HUDEP-2 (cell line): ENCODE results near the gene TP53BP1.
A peak's percentile ranks its signal among the peaks of the same experiment; 100 is the strongest.

ENCODE experiments used
- DNase-seq, 76 experiments: peaks; one replicate each; lab custom pipeline; 2025; ENCODE audit not compliant: unreplicated experiment in 76 of 76; lab: John Stamatoyannopoulos, UW

The TP53BP1 gene

GRCh38 chr15:43493703-43494472 lies 932 bp upstream of the TP53BP1 start:
- DNase-seq = no peak

GRCh38 chr15:43492266-43492665 lies 690 bp downstream of the TP53BP1 start:
- DNase-seq = no peak

DNA sequence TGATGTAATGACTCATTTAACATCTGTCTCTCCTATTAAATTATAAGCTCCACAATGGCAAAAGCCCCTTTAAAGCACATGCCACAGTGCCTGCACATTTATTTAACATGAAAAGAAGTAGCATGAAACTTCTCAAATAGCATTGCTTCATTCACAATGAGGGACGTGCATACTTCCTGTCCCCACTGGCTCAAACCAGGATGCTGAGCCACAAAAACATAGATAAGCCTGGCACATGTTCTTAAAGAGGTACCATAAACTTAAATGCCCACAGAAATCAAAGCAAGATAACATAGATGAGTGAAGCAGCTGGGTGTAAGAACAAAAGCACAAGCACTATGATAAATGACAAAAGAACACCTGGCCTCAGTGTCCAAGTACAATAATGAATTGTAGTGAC lies 3.8 kb downstream of the TP53BP1 start:
- peak in 1 of 76 experiments; percentile 5 for DNase-seq

DNA sequence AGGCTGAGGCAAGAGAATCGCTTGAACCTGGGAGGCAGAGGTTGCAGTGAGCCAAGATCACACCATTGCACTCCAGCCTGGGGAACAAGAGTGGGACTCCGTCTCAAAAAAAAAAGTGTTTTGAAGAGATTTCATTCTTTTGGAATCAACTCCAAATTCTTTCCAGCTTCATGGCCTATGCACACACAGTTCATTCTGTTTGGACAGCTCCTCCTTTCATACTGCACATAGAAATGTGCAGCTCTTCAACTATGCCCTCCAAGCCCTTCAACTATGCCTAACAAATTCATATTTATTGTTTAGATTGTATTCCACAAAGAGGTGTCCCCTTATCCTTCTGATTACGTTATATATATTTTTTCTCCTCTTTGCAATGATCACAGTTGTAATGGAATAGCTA lies 4.2 kb downstream of the TP53BP1 start:
- DNase-seq = no peak

DNA sequence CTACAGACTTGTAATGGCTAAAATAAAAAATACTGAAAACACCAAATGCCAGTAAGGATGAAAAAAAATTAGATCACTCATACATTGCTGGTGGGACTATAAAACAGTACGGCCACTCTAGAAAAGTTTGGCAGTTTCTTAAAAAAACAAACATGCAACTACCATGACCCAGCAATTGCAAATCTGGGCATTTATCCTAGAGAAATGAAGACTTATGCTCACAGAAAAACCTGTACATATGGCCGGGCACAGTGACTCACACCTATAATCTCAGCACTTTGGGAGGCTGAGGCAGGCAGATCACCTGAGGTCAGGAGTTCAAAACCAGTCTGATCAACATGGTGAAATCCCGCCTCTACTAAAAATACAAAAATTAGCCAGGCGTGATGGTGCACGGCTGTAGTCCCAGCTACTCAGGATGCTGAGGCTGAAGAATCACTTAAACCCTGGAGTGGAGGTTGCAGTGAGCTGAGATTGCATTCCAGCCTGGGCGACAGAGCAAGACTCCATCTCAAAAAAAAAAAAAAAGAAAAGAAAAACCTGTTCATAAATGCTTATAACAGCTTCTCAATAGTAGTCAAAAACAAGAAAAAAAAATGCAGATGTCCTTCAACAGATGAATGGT lies 5.6 kb downstream of the TP53BP1 start:
- no peak for DNase-seq

DNA sequence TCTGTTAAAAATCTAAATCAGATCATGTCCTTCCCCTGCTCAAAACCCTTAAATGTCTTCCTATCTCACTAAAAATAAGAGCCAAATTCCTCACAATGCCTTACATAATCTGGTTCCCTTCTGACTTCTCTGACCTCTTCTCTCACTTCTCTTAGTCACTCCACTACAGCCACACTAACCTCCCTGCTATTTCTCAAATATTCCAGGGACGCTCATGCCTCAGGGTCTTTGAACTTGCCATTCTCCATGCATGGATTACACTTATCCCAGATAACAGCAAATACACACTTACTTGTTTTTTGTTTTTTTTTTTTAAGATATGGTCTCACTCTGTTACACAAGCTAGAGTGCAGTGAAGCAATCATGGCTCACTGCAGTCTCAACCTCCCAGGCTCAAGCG lies 8.5 kb downstream of the TP53BP1 start:
- DNase-seq = no peak

DNA sequence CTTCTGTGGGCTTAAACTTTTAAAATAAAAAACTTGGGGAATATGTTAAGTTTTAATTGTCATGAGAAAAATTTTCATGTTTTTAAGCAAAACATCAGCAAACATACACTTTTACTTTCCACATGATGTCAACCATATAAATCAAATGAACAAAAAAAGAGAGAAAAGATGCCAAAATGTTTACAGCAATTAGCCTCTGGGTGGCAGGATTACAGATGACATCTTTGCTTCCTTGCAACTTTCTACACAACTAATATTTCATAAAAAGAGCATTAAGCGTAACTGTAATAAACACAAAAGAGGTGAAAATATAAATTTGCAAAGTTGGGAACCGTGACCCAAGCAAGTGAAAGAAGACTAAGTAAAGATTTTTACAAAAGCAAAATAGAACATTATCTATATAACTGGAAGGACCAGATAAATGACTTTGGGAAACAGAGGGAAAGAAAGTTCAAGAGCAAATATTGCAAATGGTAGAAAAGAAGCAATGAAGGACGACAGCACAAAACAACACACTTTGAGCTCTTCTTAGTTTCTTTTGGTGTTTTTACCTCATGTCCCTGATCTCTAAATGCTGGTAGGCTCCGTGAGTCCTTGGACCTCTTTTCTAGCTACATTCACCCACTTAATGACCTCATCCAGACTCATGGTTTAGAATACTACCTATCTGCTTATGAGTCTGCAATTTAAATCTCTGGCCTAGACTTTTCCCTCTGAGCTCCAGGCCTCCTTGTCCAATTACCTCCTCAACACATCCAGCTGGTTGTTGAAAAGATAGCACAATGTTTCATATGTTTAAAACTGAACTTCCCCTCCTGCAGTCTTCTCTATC lies 9.4 kb downstream of the TP53BP1 start:
- peak in 8 of 76 experiments; percentile 5 to 27 (median 10) for DNase-seq

- no peak for DNase-seq
Measured at GRCh38 chr15:43473885-43474284, 19.1 kb downstream of the TP53BP1 start.

DNA sequence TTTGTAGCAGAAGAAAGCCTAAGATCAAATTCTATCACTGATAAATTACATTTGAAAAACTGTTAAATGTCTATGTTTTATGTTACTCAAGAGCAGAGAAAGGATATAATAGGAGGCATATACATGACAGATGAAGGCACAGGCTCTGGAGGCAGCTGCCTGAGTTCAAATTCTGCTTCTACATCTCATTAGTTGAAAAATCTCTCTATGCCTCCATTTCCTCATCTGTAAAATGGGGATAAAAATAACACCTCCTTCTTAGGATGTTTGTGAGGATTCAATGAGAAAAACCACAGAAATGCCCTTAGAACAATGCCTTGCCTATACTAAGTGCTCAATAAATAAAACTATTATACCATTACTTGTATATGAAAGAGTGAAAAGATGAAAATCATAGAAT lies 21.0 kb downstream of the TP53BP1 start:
- DNase-seq = no peak

- DNase-seq = peak in 2 of 76 experiments; percentile 4 to 34
Measured at GRCh38 chr15:43469867-43470266, 23.1 kb downstream of the TP53BP1 start.

DNA sequence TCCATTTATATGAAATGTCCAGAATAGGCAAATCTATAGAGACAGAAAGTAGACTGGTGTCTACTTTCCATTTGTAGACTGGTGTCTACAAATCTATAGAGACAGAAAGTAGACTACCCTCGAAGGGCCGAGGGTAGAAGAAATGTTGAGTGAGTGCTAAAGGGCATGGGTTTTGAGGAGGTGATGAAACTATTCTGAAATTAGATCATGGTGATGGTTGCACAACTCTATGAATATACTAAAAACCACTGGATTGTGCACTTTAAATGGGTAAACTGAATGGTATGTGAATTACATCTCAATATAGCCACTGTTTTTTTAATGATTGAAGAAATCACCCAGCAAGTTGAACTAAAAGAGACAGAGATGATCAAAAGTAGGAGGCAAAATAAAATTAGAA lies 27.9 kb downstream of the TP53BP1 start:
- DNase-seq = no peak

DNA sequence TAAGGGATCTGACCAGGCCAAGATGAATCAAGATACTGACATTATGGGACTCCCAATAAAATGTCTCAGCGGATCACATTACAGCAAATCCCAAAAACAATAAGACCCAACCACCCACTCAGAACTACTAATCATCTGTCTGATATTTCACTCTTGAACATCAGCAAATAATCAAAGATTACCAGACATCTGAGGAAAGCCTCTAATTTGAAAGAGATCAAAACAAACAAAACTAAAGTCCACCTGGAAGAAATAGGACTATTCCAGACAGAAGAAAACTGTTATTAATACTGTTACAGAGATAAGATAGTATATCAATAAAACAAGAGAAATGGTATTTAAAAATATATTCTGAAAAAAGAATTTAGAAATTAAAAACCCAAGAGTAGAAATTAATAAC lies 29.0 kb downstream of the TP53BP1 start:
- no peak for DNase-seq

DNA sequence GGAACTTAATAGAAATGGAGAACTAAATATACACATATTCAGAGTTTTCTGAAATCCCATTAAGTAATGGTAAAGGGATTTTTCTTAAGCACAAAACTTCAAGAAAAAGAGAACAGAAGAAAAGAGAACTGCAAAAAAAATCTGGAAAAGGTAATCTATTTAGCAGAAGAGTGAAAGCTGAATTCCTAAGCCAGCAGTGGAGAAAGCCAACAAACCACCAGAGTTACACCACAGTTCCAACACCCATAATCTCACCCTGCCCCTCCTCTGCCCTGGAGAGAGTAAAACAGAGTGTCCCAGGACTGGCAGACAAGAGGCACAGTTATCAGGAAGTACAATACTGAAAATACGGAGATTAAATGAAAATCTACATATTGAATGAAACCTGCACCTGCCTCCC lies 29.4 kb downstream of the TP53BP1 start:
- no peak for DNase-seq

DNA sequence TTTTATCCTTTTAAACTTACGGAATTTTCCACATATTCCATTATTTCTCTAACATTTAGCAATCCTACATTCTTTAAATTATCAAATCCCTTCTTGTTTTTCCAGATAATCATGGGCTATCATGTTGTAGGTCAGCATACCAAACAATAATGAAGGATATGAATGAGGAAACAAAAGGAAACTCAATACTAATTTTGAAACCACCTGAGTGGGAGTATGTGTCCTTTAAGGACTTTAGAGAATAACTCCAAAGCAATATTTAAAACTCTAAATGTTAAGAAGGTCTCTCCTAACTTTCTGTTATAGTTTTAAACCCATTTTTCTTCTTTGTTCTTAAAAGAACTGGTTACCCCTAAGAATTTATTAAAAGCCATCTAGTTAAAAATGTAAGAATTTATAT lies 43.0 kb downstream of the TP53BP1 start:
- DNase-seq = no peak

DNA sequence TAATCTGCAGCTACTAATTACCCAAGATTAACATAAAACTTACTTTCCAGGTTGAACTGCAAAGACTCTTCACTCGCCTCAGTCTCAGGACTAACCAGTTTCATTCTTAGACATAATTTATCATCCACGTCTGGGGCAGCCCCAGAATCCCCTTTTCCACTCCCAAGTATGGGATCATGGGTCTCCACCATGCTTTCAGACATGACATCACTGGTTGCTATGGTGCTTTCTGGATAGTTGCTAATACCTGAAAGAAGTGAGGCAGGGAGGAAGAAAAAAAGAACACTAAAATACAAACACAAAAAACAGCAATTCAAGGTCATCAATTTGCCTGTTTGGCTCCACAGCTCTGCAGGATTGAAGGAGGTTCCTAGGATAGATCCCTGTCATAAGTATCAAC lies 46.6 kb downstream of the TP53BP1 start:
- no peak for DNase-seq

DNA sequence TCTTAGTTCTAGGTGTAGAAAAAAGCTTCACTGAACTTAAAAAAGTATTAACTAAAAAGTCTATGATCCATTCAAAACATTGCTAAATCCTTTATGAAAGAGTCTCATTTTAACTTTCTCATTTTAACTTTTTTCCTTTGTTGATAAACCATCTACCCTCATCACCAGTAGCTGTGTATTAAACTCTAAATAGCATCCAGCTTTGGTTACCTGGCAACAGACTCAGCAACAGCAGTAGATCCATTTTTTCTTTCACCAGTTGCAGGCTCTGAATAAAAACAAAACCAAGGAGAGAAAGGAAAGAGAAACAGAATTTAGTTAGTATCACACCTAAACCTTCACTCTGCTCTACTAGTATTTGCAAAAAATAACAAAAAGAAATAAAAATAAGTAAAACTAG lies 51.6 kb downstream of the TP53BP1 start:
- peak in 1 of 76 experiments; percentile 28 for DNase-seq

- peak in 64 of 76 experiments; percentile 1 to 83 (median 44) for DNase-seq
Measured at GRCh38 chr15:43440721-43441281, 52.2 kb downstream of the TP53BP1 start.

GRCh38 chr15:43439268-43439667 lies 53.7 kb downstream of the TP53BP1 start:
- DNase-seq = no peak

DNA sequence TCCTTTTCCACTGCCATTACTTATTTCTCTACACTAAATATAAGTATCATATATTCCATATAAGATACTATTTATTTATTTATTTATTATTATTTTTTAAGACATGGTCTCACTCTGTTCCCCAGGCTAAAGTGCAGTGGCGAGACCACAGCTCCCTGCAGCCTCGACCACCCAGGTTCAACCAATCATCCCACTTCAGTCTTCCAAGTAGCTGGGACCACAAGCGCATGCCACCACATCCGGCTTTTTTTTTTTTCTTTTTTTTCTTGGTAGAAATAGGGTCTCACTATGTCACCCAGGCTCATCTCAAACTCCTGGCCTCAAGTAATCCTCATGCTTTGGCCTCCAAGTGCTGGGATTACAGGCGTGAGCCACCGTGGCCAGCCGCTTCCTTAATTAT lies 56.6 kb downstream of the TP53BP1 start:
- DNase-seq = no peak

GRCh38 chr15:43434446-43434845 lies 58.5 kb downstream of the TP53BP1 start:
- no peak for DNase-seq

DNA sequence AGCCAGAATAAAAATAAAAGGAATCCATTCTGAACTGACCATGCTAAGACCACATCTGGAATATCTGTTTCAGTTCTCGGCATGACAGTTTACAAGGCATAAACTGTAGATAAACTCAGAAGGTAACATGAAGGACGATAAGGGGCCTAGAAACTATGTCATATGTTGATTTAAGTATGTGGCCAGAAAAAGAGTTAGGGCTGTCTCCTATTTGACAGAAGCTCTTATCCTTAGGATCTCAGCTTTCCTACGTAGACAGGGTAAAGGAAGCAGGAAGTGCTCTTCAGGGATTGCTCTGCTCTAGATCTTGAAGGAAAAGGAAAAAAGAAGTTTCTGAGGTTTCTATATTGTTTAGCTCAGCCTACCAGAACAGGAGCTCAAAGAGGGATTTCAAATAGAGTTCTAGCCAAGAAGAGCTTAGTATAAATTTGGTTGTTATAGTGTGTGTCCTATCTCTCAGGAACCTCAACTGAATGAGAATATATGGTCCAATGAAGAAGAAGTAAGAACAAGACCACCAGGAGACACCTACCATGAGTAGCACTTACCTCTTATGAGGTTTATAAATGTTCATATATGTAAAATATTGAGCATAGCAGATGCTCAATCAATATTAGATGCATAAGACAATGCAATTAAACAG lies 59.2 kb downstream of the TP53BP1 start:
- DNase-seq = no peak
